ENCODE data around the gene KRT2.

The KRT2 gene

DNA sequence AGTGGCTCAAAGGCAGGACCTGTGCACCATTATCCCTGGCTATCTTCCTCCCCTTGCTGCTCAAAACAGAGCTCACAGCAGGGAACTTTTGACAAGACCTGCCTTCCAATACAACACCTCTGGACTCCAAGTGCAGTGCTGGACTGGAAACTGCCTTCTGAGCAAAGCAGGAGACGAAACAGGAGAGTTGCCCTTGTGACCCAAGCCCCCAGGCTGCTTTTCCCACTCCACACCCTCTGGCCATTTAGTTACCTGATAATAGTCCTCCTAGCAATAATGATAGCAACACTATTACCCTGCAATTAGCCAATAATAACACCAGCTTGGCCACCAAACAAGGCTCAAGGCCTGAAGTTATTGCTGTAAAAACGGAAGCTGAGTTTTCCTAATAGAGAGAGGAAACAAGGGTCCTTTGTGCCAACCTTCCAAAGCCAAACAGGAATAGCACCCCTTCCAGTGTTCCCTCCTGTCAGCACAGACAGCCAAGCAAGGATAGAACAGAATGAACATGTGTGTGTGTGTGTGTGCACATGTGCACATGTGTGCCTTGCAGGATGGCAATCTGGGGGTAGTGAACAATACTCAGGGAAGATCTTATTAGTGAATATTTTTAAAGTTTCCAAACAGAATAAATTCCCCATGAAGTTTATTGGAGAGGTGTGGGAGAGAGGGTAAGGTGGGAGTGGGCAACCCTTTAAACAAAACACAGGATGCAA, 24.5 kb downstream of the KRT2 start:
- TF ChIP-seq, protein P1, sequence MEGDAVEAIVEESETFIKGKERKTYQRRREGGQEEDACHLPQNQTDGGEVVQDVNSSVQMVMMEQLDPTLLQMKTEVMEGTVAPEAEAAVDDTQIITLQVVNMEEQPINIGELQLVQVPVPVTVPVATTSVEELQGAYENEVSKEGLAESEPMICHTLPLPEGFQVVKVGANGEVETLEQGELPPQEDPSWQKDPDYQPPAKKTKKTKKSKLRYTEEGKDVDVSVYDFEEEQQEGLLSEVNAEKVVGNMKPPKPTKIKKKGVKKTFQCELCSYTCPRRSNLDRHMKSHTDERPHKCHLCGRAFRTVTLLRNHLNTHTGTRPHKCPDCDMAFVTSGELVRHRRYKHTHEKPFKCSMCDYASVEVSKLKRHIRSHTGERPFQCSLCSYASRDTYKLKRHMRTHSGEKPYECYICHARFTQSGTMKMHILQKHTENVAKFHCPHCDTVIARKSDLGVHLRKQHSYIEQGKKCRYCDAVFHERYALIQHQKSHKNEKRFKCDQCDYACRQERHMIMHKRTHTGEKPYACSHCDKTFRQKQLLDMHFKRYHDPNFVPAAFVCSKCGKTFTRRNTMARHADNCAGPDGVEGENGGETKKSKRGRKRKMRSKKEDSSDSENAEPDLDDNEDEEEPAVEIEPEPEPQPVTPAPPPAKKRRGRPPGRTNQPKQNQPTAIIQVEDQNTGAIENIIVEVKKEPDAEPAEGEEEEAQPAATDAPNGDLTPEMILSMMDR (IDR thresholded peaks at IDR 0.05; ENCODE audit: borderline replicate concordance, insufficient read depth, low read depth, low read length) = no peak
- H3K4me3 ChIP-seq (ENCODE audit: low read depth, low read length) = no peak overlapping the region

GRCh38 chr12:52622349-52622748, 29.7 kb downstream of the KRT2 start:
- no peak overlapping the region for H3K4me3 ChIP-seq (ENCODE audit: low read depth, low read length)
- TF ChIP-seq, protein P1 (IDR thresholded peaks at IDR 0.05; ENCODE audit: borderline replicate concordance, insufficient read depth, low read depth, low read length) = no peak

DNA sequence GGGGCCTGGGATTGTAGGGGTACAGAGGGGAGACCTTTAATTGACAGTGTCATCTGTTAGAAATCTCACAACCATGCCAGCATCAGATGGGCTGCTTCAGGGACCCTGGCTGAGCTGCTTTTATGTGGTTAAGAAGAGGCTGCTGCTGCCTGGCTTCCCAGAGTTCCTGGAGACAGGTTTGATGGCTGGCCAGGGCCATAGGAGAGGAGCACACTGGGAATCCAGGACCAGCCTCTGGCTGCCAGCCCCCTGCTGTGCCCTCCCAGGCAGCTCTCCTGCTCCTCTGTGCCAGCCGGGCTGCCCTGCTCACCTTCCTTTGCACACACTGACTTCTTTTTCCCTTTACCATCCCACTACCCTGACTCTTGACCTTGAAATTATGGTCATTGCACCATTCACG, 33.1 kb downstream of the KRT2 start:
- TF ChIP-seq, protein P1 (IDR thresholded peaks at IDR 0.05; ENCODE audit: borderline replicate concordance, insufficient read depth, low read depth, low read length) = no peak
- no peak overlapping the region for H3K4me3 ChIP-seq (ENCODE audit: low read depth, low read length)

DNA sequence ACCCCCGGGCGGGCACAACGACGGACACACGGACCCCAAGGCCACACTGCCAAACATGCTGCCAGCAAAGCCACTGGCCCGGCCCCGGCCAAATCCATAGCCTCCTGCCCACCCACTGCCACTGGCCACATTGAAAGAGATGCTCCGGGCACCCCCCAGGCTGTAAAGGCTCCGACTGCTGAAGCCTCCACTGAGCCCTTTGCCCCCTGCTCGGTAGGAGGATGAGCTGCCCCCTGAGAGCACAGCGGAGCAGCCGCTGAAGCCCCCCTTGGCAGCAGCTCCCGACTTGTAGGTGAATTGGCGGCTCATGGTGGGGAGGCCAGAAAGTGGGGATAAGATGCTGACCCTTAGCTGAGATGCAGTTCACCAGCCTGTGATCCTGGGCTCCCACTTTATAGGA, 33.8 kb downstream of the KRT2 start, which contains the start of gene KRT73:
Gene KRT73, minus strand, starts transcription at position 344 of the 400 bp plus-strand sequence. Its CDS starts 35 bp downstream, at position 309.
- no peak within 1 kb of the TSS for H3K4me3 ChIP-seq (ENCODE audit: low read depth, low read length)
- TF ChIP-seq, protein P1 (IDR thresholded peaks at IDR 0.05; ENCODE audit: borderline replicate concordance, insufficient read depth, low read depth, low read length) = no peak

DNA sequence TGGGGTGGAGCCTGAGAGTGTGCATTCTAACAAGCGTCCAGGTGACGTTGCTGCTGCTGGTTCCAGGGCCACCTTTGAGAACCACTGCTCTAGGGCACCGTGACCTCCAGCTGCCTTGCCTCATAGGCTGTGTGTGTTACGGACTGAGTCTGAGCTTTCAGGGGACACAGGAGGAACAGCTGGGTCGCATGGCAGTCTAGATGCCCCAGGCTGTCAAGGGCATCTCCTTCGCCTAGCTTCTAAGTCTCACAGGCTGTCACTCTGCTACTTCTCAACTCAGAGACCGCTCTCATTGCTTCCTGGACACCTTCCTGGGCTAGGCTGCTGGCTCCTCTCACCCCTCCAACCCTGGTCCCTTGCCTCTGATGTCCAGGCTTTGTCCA, 34.6 kb downstream of the KRT2 start:
- TF ChIP-seq, protein P1 (IDR thresholded peaks at IDR 0.05; ENCODE audit: borderline replicate concordance, insufficient read depth, low read depth, low read length) = no peak

GRCh38 chr12:52616680-52617402, 35.2 kb downstream of the KRT2 start:
- no peak overlapping the region for H3K4me3 ChIP-seq (ENCODE audit: low read depth, low read length)
- TF ChIP-seq, protein P1 (IDR thresholded peaks at IDR 0.05; ENCODE audit: borderline replicate concordance, insufficient read depth, low read depth, low read length) = no peak

More for the DNA sequence above, 34.6 kb downstream of the KRT2 start:
- H3K4me3 ChIP-seq (ENCODE audit: low read depth, low read length) = no peak overlapping the region

Measured in GM12875 (cell line).